Heart left ventricle (tissue), 13 donors: Measurements from ENCODE around the gene MSGN1.

Experiments used
- CTCF ChIP-seq, 12 donors: fragments of 200-600 bp; sonication (generic) in 4 of 12; IDR thresholded peaks; one replicate each; pipeline versions ENCODE4 v1.5.0 to v1.8.0; 2018 to 2022; ENCODE audit warnings: antibody characterized with exemption in 12 of 12, mild to moderate bottlenecking in 5 of 12
- POLR2A ChIP-seq, 2 donors: fragments of 450-650 bp; IDR thresholded peaks; one replicate each; pipeline ENCODE4 v1.6.1; 2017; ENCODE audit warnings: antibody characterized with exemption in 2 of 2, mild to moderate bottlenecking in 2 of 2, moderate library complexity in 2 of 2
- donor health status: ischemic (EF 13 %, LVEDD 7.1; RV severe dilation, severe dysfunction).
- donor health status: DM: no; HTN: yes; CAD: no.
- donor health status: DM: no; HTN: no; CAD: no.
- donor health status: ischemic (EF 25% LVEDD 6.9; RV normal size, moderate dysfunction).
- donor health status: ischemic (EF 25% LVEDD 5.7; RV mildly dilated, moderate dysfunction).
- donor health status: ischemic (EF 35%, LVEDD 5.7; RV mildly dilated, moderate dysfunction).
- donor health status: nonischemic (EF 11% LVEDD 7.7; RV severe dilation, severe dysfunction).
- donor health status: DM: yes; HTN: yes; CAD: no.
- donor health status: PGD.
- donor health status: ischemic (EF 29% LVEDD 5.4; RV normal size, mild dysfunction).
- donor health status: nonischemic (EF 23%, LVEDD 6.1; RV moderate dilation, normal function).

DNA sequence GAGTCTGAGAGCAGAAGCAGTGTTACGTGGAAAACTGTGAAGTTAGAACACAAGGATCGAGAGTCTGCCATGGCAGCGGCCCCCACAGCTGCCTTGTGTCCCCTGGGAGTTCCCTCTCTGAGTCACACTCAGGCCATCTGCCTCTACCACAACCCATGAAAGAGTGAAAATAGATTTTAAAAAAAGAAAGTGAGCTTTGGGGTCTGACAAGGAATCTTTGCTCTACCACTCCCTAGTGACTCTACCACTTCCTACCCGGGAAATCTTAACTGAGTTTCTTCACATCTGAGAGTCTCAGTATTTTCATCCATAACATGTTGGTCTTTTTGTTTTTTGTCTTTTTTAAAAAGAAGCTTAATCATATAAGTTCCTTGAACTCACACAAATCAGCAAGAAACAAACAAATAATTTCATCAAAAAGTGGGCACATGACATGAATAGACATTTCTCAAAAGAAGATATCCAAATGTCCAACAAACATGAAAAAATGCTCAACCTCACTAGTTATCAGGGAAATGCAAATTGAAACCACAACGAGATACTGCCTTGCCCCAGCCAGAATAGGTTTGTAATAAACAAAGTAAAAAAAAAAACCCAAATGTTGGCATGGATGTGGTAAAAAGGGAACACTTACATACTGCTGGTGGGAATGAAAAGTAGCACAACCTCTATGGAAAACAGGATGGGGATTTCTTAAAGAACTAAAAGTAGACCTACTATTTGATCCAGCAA, 2.4 kb upstream of the MSGN1 start:
- TF ChIP-seq CTCF (IDR thresholded peaks at IDR 0.05) (no peak), POLR2A (IDR thresholded peaks at IDR 0.05) (no peak)
